AG09309 (cell line): Measurements from ENCODE around the gene PSORS1C1.

Experiments
- DNase-seq: peaks from one replicate; pipeline ENCODE4 v3.0.0-alpha.2; 2010; ENCODE audit warnings: low read depth
- H3K4me3 ChIP-seq: 2 replicates; pipeline ENCODE4 v1.5.1; 2011; ENCODE audit warnings: mild to moderate bottlenecking, low read depth, low read length, moderate library complexity; ENCODE audit not compliant: control insufficient read depth
- TF ChIP-seq, protein P1 (sequence below): IDR thresholded peaks from 2 replicates; pipeline ENCODE4 v1.5.1; 2011; ENCODE audit warnings: mild to moderate bottlenecking, low read depth, low read length, inconsistent platforms; ENCODE audit not compliant: insufficient read depth, control insufficient read depth; ENCODE audit errors: missing control alignments

PSORS1C1 gene

DNA sequence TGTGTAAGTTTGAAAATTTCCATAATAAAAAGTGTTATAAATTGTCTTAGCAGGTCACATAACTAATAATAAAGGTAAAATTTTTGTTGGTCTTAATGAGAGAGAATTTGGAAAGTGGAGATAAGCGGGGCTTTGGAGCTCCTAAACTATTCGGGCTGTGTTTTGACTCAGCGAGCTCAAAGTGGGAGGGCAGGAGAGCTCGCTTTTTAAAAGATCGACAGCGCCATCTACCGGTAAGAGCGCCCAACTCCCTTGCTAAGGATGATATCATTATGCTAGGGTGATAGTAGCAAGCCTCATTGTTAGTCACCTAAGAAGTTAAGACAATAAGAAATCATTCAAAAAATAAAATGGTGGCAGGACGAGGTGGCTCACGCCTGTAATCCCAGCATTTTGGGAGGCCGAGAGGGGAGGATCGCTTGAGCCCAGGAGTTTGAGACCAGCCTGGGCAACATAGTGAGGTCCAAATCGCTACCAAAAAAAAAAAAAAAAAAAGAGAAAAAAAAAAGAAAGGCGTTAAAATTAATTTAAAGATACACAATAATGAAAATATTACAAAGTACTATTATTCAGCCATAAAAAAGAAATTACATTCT lies 27.0 kb upstream of the PSORS1C1 start:
- DNase-seq, result peak; percentile 58
- no peak overlapping the region for H3K4me3 ChIP-seq
- TF ChIP-seq, protein P1, sequence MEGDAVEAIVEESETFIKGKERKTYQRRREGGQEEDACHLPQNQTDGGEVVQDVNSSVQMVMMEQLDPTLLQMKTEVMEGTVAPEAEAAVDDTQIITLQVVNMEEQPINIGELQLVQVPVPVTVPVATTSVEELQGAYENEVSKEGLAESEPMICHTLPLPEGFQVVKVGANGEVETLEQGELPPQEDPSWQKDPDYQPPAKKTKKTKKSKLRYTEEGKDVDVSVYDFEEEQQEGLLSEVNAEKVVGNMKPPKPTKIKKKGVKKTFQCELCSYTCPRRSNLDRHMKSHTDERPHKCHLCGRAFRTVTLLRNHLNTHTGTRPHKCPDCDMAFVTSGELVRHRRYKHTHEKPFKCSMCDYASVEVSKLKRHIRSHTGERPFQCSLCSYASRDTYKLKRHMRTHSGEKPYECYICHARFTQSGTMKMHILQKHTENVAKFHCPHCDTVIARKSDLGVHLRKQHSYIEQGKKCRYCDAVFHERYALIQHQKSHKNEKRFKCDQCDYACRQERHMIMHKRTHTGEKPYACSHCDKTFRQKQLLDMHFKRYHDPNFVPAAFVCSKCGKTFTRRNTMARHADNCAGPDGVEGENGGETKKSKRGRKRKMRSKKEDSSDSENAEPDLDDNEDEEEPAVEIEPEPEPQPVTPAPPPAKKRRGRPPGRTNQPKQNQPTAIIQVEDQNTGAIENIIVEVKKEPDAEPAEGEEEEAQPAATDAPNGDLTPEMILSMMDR, result peak; percentile 73

DNA sequence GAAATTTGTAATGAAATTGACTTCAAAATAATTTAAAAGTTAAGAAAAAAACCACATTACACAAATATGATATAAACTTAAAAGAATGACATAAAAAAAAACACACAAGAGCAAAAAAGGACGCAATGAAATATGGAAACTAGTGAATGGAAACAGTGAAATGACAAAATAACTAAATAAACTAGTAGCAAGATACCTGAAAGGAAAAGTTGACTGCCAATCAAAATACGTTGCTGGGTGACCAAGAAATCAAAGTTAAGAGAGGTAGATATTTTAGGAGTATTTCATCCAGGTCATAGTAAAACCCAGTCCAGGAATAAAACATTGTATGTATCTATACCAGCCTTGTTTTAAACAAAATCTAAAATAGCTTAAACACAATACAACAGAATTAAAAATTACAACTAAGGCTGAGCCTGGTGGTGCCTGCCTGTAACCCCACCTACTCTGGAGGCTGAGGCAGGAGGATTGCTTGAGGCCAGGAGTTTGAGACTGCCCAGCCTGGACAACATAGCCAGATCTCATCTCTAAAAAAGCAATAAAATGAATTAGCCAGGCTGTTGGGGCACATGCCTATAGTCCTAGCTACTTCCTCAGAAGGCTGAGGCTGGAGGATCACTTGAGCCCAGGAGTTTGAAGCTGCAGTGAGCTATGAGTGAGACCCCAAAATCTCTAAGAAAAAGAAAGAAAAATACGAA lies 24.2 kb upstream of the PSORS1C1 start:
- H3K4me3 ChIP-seq, result no peak overlapping the region
- no peak for DNase-seq
- TF ChIP-seq, protein P1, result no peak

DNA sequence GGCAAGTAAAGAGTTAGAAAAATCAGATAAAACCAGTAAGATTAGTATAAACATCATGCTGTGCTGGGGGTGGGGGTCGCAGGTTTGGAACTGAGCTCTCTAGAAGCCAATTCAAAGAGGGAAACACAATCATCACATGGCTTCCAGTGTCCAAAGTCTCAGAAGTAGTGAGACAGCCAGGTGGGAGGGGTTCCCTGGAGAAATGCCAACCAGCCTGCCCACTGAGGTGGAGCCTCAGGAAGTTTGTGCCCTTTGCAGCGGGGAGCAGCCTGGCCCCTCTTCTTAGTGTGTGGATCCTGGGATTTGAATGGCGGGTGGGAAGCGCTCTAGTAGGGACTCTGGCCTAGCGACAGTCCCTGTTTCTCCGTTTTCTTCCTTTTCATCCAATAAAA lies 23.6 kb upstream of the PSORS1C1 start:
- TF ChIP-seq, protein P1, result no peak
- no peak for DNase-seq

DNA sequence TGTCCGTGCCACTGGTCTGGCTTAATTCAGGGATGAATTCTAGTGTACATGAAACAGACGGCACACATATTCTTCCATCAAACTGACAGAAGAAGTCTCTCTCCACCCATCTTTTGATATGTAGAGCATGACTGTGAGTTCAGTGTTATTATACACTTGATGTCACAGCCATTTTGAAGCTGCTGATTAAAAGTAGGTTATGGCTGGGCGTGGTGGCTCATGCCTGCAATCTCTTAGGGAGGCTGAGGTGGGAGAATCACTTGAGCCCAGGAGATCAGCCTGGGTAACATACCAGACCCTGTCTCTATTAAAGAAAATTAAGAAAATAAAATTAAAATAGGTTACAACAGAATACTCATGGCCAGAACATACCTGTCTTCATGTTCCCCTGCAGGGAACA lies 22.9 kb upstream of the PSORS1C1 start:
- TF ChIP-seq, protein P1, result no peak

More for the DNA sequence above, 23.6 kb upstream of the PSORS1C1 start:
- H3K4me3 ChIP-seq, result no peak overlapping the region

DNA sequence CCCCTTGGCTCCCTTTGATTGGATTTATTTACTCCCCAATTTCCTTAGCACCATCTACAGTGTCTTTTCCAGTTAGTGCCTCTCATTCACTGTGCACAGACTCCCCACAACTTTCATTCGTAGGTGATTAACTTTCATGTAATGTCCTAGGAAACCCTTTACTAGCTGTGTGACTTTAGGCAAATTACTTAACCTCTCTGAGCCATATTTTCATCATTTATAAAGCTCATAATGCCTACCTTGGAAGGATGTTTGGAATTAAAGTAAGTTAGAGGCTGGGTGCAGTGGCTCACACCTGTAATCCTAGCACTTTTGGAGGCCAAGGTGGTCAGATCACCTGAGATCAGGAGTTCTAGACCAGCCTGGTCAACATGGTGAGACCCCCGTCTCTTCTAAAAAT lies 22.4 kb upstream of the PSORS1C1 start:
- H3K4me3 ChIP-seq, result no peak overlapping the region
- TF ChIP-seq, protein P1, result no peak
- no peak for DNase-seq

More for the DNA sequence above, 22.9 kb upstream of the PSORS1C1 start:
- no peak overlapping the region for H3K4me3 ChIP-seq
- DNase-seq, result no peak

DNA sequence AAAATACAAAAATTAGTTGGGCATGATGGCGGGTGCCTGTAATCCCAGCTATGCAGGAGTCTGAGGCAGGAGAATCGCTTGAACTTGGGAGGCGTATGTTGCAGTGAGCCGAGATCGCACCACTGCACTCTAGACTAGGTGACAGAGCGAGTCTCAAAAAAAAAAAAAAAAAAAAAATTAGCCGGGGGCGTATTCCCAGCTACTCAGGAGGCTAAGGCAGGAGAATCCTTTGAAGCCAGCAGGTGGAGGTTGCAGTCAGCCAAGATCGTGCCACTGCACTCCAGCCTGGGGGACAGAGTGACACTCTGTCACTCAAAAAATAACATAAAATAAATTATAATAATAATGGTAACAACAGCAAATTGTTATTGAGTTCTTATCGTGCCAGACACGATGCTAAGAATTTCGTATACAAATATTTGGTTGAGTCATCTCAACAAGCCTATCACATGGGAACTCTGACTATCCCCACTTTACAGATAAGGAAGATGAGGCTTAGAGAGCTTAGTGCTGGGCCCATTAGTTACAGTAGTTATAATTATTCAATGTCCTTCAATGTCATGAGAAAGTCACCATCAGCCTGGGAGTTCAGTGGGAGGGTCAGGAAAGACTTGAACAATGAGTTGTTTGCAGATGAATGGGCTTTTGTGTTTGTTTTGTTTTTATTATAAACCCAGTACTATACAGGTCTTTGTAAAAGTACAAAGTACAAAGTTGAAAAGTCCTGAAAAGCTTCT lies 21.7 kb upstream of the PSORS1C1 start:
- H3K4me3 ChIP-seq, result no peak overlapping the region
- TF ChIP-seq, protein P1, result no peak
- no peak for DNase-seq
